Trophoblast cell (in vitro differentiated cells and primary cell): ENCODE data around the gene NGB.

Experiments
- DNase-seq, 2 donors: peaks; one replicate each; pipeline ENCODE4 v3.0.0-alpha.2; 2016
- H2AFZ ChIP-seq: 2 replicates; pipeline ENCODE4 v1.6.1; 2013; ENCODE audit warnings: low read length, moderate library complexity, mild to moderate bottlenecking; ENCODE audit not compliant: insufficient read depth, poor library complexity
- H2AK5ac ChIP-seq: 2 replicates; pipeline ENCODE4 v1.6.1; 2013; ENCODE audit warnings: mild to moderate bottlenecking, low read length
- H2BK120ac ChIP-seq: 2 replicates; pipeline ENCODE4 v1.6.1; 2013; ENCODE audit warnings: low read length, mild to moderate bottlenecking, moderate library complexity; ENCODE audit not compliant: insufficient read depth, poor library complexity
- H2BK12ac ChIP-seq: 2 replicates; pipeline ENCODE4 v1.6.1; 2013; ENCODE audit warnings: mild to moderate bottlenecking, low read length, moderate library complexity
- H2BK5ac ChIP-seq: 2 replicates; pipeline ENCODE4 v1.6.1; 2013; ENCODE audit warnings: low read length, low read depth, moderate library complexity, mild to moderate bottlenecking; ENCODE audit not compliant: poor library complexity
- H3K14ac ChIP-seq: 2 replicates; pipeline ENCODE4 v1.6.1; 2013; ENCODE audit warnings: mild to moderate bottlenecking, low read length
- H3K18ac ChIP-seq: 2 replicates; pipeline ENCODE4 v1.6.1; 2013; ENCODE audit warnings: mild to moderate bottlenecking, low read length
- H3K23ac ChIP-seq: 2 replicates; pipeline ENCODE4 v1.6.1; 2013; ENCODE audit warnings: low read length
- H3K27ac ChIP-seq: 2 replicates; pipeline ENCODE4 v1.5.1; 2013; ENCODE audit warnings: low read depth, mild to moderate bottlenecking, inconsistent platforms, low read length, moderate library complexity
- H3K27me3 ChIP-seq: 2 replicates; pipeline ENCODE4 v1.6.1; 2013; ENCODE audit warnings: inconsistent platforms, mild to moderate bottlenecking, low read length, moderate library complexity; ENCODE audit not compliant: insufficient read depth
- H3K36me3 ChIP-seq, 2 experiments: 1 replicate in 1 of 2; 2 replicates in 1 of 2; pipeline ENCODE4 v1.6.1; 2013; ENCODE audit warnings: low read length in 2 of 2, mild to moderate bottlenecking in 2 of 2, moderate library complexity in 1 of 2; ENCODE audit not compliant: insufficient read depth in 2 of 2, control insufficient read depth in 1 of 2
- H3K4ac ChIP-seq: 2 replicates; pipeline ENCODE4 v1.6.1; 2013; ENCODE audit warnings: low read depth, mild to moderate bottlenecking, low read length, moderate library complexity
- H3K4me1 ChIP-seq, 2 experiments: 1 replicate in 1 of 2; 2 replicates in 1 of 2; pipeline ENCODE4 v1.6.1; 2013; ENCODE audit warnings: low read length in 2 of 2, mild to moderate bottlenecking in 2 of 2, moderate library complexity in 1 of 2; ENCODE audit not compliant: insufficient read depth in 2 of 2, control insufficient read depth in 1 of 2
- H3K4me2 ChIP-seq: 2 replicates; pipeline ENCODE4 v1.6.1; 2013; ENCODE audit warnings: inconsistent platforms, mild to moderate bottlenecking, low read length, moderate library complexity
- H3K4me3 ChIP-seq: 2 replicates; pipeline ENCODE4 v1.5.1; 2013; ENCODE audit warnings: mild to moderate bottlenecking, low read depth, low read length, inconsistent platforms
- H3K79me1 ChIP-seq: one replicate; pipeline ENCODE4 v1.6.1; 2013; ENCODE audit warnings: low read length
- H3K79me2 ChIP-seq: 2 replicates; pipeline ENCODE4 v1.6.1; 2013; ENCODE audit warnings: low read length, mild to moderate bottlenecking; ENCODE audit not compliant: control insufficient read depth, insufficient read depth, poor library complexity
- H3K9ac ChIP-seq: 2 replicates; pipeline ENCODE4 v1.6.1; 2013; ENCODE audit warnings: mild to moderate bottlenecking, low read length
- H3K9me3 ChIP-seq: 2 replicates; pipeline ENCODE4 v1.6.1; 2013; ENCODE audit warnings: low read depth, mild to moderate bottlenecking, control low read depth, inconsistent platforms, low read length; ENCODE audit not compliant: insufficient read depth
- H4K12ac ChIP-seq: 2 replicates; pipeline ENCODE4 v1.6.1; 2013; ENCODE audit warnings: low read depth, mild to moderate bottlenecking, low read length, moderate library complexity
- H4K8ac ChIP-seq: 2 replicates; pipeline ENCODE4 v1.6.1; 2013; ENCODE audit warnings: low read depth, mild to moderate bottlenecking, low read length, moderate library complexity
- H4K91ac ChIP-seq: one replicate; pipeline ENCODE4 v1.6.1; 2013; ENCODE audit warnings: low read depth, mild to moderate bottlenecking, low read length, moderate library complexity
- WGBS: extraction: QIAGEN DNeasy Blood & Tissue Kit; methylation state at CpG from one replicate; pipeline ENCODE4 v1.1.7; 2013; ENCODE audit warnings: missing lambda C conversion rate; ENCODE audit not compliant: insufficient read length, insufficient coverage; ENCODE audit errors: extremely low coverage; 5-methylcytosine and 5-hydroxymethylcytosine counted together

The NGB gene

GRCh38 chr14:77231721-77232120 is 39.3 kb downstream of the NGB start:
- Histone ChIP-seq H2BK12ac (no peak overlapping the region), H3K4ac (no peak overlapping the region), H3K14ac (no peak overlapping the region), H2BK5ac (no peak overlapping the region), H3K4me3 (no peak overlapping the region), H2AFZ (no peak overlapping the region), H3K79me2 (no peaks in the 10 kb centered on the region), H3K36me3 (no peaks in the 10 kb centered on the region), H3K79me1 (no peaks in the 10 kb centered on the region), H3K18ac (no peak overlapping the region), H3K27me3 (no peaks in the 10 kb centered on the region), H4K8ac (no peak overlapping the region), H3K23ac (no peak overlapping the region), H3K27ac (no peak overlapping the region), H3K9me3 (no peaks in the 10 kb centered on the region), H2BK120ac (no peak overlapping the region), H4K91ac (no peak overlapping the region), H3K4me1 (no peaks in the 10 kb centered on the region), H4K12ac (no peak overlapping the region), H2AK5ac (no peak overlapping the region), H3K4me2 (no peak overlapping the region), H3K9ac (no peak overlapping the region)
- WGBS = no CpG with 5 or more reads among the region's 3 CpGs
- DNase-seq = no peak

GRCh38 chr14:77230914-77231313 is 40.1 kb downstream of the NGB start:
- H3K27me3 ChIP-seq = no peaks in the 10 kb centered on the region
- no peak overlapping the region for H3K9ac ChIP-seq
- no peaks in the 10 kb centered on the region for H3K9me3 ChIP-seq
- no peak overlapping the region for H4K12ac ChIP-seq
- H3K27ac ChIP-seq = no peak overlapping the region
- no peaks in the 10 kb centered on the region for H3K36me3 ChIP-seq
- H3K4me1 ChIP-seq = no peaks in the 10 kb centered on the region
- no peak overlapping the region for H3K4me3 ChIP-seq
- no peak overlapping the region for H4K8ac ChIP-seq
- no peaks in the 10 kb centered on the region for H3K79me1 ChIP-seq
- H2BK12ac ChIP-seq = no peak overlapping the region
- H3K4ac ChIP-seq = no peak overlapping the region
- H2BK5ac ChIP-seq = no peak overlapping the region
- H2AK5ac ChIP-seq = no peak overlapping the region
- no CpG with 5 or more reads among the region's 2 CpGs for WGBS
- H2AFZ ChIP-seq = no peak overlapping the region
- no peak overlapping the region for H3K23ac ChIP-seq
- no peak for DNase-seq
- H3K18ac ChIP-seq = no peak overlapping the region
- no peaks in the 10 kb centered on the region for H3K79me2 ChIP-seq
- H4K91ac ChIP-seq = no peak overlapping the region
- H2BK120ac ChIP-seq = no peak overlapping the region
- no peak overlapping the region for H3K14ac ChIP-seq
- no peak overlapping the region for H3K4me2 ChIP-seq

GRCh38 chr14:77228056-77228455 is 43.0 kb downstream of the NGB start:
- Histone ChIP-seq H2BK120ac (no peak overlapping the region), H3K23ac (no peak overlapping the region), H2BK12ac (no peak overlapping the region), H3K14ac (no peak overlapping the region), H3K9me3 (no peaks in the 10 kb centered on the region), H3K4me3 (no peak overlapping the region), H2AK5ac (no peak overlapping the region), H3K27ac (no peak overlapping the region), H3K36me3 (no peaks in the 10 kb centered on the region), H3K4ac (no peak overlapping the region), H3K9ac (no peak overlapping the region), H3K4me1 (no peaks in the 10 kb centered on the region), H4K8ac (no peak overlapping the region), H4K91ac (no peak overlapping the region), H2BK5ac (no peak overlapping the region), H3K79me1 (no peaks in the 10 kb centered on the region), H3K79me2 (no peaks in the 10 kb centered on the region), H3K4me2 (no peak overlapping the region), H3K18ac (no peak overlapping the region), H2AFZ (no peak overlapping the region), H4K12ac (no peak overlapping the region), H3K27me3 (no peaks in the 10 kb centered on the region)
- no peak for DNase-seq
- no CpG with 5 or more reads among the region's 6 CpGs for WGBS

GRCh38 chr14:77225892-77226557 is 45.0 kb downstream of the NGB start:
- no peak overlapping the region for H2AFZ ChIP-seq
- DNase-seq = no peak
- H3K4me3 ChIP-seq = no peak overlapping the region
- no peak overlapping the region for H4K91ac ChIP-seq
- H3K4ac ChIP-seq = no peak overlapping the region
- no peaks in the 10 kb centered on the region for H3K79me1 ChIP-seq
- H4K12ac ChIP-seq = no peak overlapping the region
- H3K23ac ChIP-seq = no peak overlapping the region
- H3K4me2 ChIP-seq = no peak overlapping the region
- no peak overlapping the region for H3K14ac ChIP-seq
- H3K4me1 ChIP-seq = no peaks in the 10 kb centered on the region
- WGBS = no CpG with 5 or more reads among the region's 14 CpGs
- no peak overlapping the region for H3K18ac ChIP-seq
- H3K79me2 ChIP-seq = no peaks in the 10 kb centered on the region
- H3K9ac ChIP-seq = no peak overlapping the region
- H2BK12ac ChIP-seq = no peak overlapping the region
- H4K8ac ChIP-seq = no peak overlapping the region
- no peaks in the 10 kb centered on the region for H3K9me3 ChIP-seq
- no peak overlapping the region for H3K27ac ChIP-seq
- H2BK5ac ChIP-seq = no peak overlapping the region
- H3K36me3 ChIP-seq = no peaks in the 10 kb centered on the region
- no peak overlapping the region for H2AK5ac ChIP-seq
- no peak overlapping the region for H2BK120ac ChIP-seq
- no peaks in the 10 kb centered on the region for H3K27me3 ChIP-seq
